Measurements from ENCODE around the gene ITGA11.

DNA sequence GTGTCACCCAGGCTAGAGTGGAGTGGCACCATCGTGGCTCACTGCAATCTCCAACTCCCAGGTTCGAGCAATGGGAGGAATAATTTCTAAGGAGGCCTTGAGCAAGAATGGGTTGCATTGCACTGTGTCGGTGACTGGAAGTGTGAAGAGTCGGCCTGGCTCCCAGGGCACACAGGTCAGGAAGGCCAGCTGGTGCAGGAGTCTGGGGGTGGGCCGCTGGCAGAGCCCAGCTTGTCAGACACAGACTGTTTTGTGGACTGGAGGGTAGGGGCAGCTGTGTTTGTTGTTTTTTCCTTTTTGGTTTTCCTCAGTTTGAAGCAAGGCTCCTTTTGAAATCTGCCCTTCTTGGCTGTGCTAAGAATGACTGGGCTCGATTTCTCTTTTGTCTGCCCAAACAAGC is 66.2 kb downstream of the ITGA11 start:
- TF ChIP-seq EZH2 (IDR thresholded peaks at IDR 0.05; ENCODE audit: borderline replicate concordance, low read length), result no peak
- TF ChIP-seq, protein P1, sequence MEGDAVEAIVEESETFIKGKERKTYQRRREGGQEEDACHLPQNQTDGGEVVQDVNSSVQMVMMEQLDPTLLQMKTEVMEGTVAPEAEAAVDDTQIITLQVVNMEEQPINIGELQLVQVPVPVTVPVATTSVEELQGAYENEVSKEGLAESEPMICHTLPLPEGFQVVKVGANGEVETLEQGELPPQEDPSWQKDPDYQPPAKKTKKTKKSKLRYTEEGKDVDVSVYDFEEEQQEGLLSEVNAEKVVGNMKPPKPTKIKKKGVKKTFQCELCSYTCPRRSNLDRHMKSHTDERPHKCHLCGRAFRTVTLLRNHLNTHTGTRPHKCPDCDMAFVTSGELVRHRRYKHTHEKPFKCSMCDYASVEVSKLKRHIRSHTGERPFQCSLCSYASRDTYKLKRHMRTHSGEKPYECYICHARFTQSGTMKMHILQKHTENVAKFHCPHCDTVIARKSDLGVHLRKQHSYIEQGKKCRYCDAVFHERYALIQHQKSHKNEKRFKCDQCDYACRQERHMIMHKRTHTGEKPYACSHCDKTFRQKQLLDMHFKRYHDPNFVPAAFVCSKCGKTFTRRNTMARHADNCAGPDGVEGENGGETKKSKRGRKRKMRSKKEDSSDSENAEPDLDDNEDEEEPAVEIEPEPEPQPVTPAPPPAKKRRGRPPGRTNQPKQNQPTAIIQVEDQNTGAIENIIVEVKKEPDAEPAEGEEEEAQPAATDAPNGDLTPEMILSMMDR (IDR thresholded peaks at IDR 0.05; ENCODE audit: low read length), result no peak

Data from OCI-LY1 (cell line).